Body of pancreas (tissue), 4 donors: ENCODE measurements around the gene TIPARP.

Experiments used
- POLR2A ChIP-seq, 3 donors: fragments of 450-650 bp; IDR thresholded peaks; one replicate each; pipeline ENCODE4 v1.6.1; 2016; ENCODE audit warnings: antibody characterized with exemption in 3 of 3, mild to moderate bottlenecking in 2 of 3
- TF ChIP-seq, protein P1 (sequence below), 7 experiments: fragments of 450-650 bp in 4 of 7; fragments of 200-600 bp in 3 of 7; sonication (generic) in 3 of 7; IDR thresholded peaks; one replicate each; pipeline ENCODE4 v1.5.1; 2016 to 2019; ENCODE audit warnings: antibody characterized with exemption in 7 of 7

DNA sequence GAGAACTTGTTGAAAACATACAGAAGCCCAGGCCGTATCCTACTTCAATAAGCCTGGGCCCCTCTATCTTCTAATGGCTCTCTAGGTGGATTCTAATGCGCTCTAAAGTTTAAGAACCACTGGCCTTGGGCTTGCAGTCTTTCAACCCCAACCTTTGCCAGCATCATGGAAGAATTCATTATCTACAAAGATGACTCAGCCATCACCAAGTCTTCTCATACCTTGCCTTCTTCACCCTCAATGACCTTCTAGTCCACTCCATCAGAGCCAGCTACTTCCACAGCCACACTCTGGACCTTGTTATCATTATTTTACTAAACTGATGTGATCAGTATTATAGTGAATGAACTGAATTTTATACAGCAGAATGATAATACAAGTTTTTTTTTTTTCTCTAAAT, 16.9 kb upstream of the TIPARP start:
- TF ChIP-seq, protein P1, sequence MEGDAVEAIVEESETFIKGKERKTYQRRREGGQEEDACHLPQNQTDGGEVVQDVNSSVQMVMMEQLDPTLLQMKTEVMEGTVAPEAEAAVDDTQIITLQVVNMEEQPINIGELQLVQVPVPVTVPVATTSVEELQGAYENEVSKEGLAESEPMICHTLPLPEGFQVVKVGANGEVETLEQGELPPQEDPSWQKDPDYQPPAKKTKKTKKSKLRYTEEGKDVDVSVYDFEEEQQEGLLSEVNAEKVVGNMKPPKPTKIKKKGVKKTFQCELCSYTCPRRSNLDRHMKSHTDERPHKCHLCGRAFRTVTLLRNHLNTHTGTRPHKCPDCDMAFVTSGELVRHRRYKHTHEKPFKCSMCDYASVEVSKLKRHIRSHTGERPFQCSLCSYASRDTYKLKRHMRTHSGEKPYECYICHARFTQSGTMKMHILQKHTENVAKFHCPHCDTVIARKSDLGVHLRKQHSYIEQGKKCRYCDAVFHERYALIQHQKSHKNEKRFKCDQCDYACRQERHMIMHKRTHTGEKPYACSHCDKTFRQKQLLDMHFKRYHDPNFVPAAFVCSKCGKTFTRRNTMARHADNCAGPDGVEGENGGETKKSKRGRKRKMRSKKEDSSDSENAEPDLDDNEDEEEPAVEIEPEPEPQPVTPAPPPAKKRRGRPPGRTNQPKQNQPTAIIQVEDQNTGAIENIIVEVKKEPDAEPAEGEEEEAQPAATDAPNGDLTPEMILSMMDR (IDR thresholded peaks at IDR 0.05): no peak
- TF ChIP-seq POLR2A (IDR thresholded peaks at IDR 0.05): no peak
